Activated CD8-positive, alpha-beta memory T cell treated with anti-CD3 and anti-CD28 coated beads, Interleukin-2, amount 50 U/mL, for 1 hour (primary cell): ENCODE results near the gene FIGNL1.
A peak's percentile ranks its signal among the peaks of the same experiment; 100 is the strongest.

Experiments
- DNase-seq: peaks from one replicate; pipeline ENCODE4 v3.0.0-alpha.2; 2020; ENCODE audit errors: extremely low read depth

FIGNL1 gene

GRCh38 chr7:50427518-50427917 lies 22.6 kb downstream of the FIGNL1 start:
- DNase-seq: no peak

DNA sequence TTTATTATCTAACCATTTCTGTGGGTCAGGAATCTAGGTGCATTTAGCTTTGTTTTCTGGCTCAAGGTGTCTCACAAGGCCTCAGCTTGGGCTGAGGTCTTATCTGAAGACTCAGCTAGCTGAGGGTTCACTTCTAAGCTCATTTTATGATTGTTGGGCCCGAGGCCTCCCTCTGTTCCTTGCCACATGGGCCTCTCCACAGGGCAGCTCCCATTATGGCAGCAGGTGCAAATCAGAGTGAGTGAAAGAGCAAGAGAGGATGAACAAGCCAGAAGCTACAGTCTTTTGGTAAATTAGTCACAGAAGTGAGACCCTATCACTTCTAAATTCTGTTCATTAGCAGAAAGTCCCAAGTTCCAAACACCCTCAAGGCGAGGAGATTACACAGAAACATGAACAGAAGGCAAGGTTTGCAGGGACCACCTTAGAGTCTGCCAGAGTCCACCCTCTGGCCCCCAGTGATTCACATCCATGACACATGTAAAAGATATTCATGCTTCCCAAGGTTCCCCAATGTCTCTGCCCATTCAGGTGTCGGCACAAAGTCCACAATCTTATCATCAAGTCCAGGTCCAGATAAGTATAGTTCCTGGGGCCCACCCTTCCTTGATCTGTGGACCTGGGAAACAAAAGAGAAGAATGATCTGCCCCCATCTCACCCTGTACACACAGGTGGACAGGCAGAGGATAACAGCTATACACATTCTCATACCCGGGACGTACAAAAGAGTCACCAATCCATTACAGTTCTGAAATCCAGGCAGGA lies 23.7 kb downstream of the FIGNL1 start:
- no peak for DNase-seq

- no peak for DNase-seq
These were observed 24.8 kb downstream of the FIGNL1 start for GRCh38 chr7:50425318-50425717.

DNA sequence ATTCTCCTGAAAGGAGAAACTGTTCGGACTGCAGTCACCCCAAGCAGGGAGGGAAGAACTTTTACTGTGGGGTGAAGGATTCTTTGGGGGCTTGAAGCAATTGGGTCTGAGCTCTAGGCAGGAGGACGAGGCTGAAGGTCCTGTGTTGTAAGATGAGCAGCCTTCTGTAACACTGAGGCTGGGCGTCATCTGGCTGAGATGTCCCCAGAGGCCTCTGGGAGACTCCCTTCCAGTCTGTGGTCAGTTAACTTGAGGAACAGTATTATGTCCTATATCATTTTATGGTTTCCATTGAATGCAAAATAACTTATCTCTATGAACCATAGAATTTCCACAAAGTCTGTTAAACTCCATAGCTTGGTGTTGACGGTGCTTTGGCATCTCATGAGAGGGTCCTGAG lies 26.3 kb downstream of the FIGNL1 start:
- DNase-seq: no peak

DNA sequence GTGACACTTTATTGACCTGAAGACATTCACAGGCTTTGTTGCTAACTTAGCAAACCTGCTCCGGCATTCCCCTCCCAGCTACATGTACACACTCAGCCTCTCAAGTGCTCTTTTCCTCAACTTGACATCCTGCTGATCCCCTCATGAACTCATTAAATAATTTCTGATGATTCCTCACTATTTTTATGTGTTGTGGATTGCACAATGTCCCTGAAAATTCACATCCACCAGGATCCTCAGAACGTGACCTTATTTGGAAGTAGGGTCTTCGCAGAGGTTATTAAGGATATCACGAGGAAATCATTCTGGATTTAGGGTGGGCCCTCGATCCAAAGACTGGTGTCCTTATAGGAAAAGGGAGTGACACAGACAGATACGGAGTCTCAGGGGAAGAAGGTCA lies 27.3 kb downstream of the FIGNL1 start:
- DNase-seq: no peak

DNA sequence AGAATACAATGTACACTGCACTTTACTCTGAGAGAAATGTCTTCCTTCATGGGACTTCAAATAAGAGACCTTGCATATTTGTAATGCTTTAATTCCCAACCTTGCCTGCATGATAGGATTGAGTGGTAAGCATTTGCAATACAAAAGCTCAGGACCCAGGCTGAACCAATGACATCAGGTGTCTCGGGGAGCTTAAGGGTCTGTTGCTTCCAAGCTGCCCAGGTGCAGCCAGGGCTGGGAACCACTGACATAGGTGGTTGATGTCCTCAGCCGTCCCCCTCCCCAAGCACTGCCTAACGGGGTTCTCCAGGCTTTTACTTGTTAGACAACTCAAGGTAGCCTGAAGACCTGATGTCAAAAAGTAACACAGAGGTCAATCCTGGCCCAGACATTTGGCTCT lies 29.1 kb downstream of the FIGNL1 start:
- DNase-seq: no peak

DNA sequence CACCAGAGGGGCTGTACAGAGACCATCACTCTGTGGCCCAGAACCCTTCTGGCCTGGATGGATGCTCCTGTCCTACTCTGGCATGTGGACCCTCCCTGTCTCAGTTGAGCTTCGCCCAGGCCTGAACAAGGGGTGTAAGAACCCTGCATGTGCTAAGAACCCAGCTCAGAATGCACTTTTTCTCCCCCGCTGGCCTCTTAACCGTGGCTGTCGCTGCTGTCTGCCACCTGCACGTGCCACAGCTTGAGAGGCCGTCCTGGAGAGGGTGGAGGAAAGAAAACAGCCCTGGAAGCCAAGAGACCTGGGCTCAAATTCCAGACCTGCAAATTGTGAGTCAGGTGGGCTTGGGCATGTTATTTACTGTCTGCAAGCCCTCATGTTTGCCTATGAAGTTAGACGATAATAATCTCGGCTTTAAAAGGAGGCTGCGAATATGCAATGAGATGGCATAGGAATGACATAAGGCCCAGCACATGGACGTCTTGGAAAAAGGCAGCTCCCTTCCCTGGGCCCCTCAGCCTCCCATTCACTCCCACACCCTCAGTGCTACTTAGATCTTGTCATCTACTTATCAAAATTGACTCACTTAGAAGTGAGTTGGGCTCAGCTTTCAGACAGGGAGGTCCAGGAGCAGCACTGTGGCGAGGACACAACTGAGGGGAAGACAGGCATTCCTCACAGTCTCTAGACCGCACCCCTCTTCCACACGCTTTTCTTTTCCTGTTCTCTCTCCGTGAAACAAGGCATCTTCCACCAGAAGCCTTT lies 31.4 kb downstream of the FIGNL1 start:
- DNase-seq: no peak

GRCh38 chr7:50418086-50418515 lies 32.0 kb downstream of the FIGNL1 start:
- peak; percentile 24 for DNase-seq

GRCh38 chr7:50416527-50417182 lies 33.5 kb downstream of the FIGNL1 start:
- no peak for DNase-seq

DNA sequence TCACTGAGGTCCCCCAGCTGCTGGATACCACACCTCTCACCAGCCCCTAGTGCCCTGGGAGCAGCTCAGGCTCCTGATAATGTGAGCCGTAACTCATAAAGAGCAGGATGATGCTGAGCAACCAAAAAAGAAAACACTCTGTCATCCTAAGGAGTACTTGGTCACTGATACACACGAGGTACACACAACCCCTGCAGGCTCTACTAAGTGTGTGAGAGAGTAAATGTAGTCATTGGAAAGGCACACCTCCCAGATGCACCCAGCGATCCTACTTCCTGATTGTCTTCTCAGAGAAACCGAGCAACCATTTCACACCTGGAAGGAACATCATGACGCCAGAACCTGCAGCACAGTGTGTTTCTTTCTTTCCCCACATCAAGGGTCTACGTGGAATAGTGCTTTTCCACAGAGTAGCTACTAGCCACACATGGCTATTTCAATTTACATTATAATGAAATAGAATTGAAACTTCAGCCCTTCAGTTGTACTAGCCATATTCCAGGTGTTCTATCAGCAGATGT lies 34.2 kb downstream of the FIGNL1 start:
- no peak for DNase-seq

DNA sequence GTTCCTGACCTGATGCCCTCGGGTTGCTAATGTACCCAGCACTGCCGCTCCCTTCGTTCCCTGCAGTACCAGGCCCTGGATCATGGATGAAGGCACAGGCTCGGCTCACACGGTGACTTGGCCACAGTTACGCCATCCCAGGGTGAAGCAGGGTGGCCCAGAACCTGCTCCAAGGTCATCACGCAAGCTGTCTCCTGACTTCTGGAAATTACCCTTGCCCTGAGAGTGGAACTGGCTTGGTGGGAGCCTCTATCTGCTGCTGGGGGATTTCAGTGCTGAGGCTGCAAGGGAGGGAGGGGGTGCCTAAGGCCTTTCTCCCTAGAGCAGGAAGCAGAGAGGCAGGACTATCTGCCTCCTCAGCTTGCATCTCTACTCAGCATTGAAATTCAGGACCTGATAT lies 36.6 kb downstream of the FIGNL1 start:
- DNase-seq: no peak

DNA sequence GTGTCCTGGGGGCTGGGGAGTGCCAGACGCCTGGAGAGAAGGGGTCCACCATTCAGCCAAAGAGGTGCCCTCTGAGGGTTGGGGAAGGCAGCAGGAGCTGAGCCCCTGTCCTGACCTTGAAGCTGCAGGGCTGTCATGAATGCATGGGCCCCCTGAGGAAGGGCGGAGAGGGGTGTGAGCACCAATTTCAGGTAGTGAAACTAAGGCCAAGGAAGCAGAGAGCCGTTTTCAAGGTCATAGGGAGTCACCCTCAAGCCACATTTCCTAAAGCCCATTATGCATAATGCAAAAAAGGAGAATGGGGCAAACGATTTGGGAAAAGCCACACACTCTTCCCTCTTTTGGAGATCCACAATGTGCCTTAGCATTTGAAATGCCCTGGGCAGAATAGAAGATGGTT lies 37.2 kb downstream of the FIGNL1 start:
- no peak for DNase-seq

DNA sequence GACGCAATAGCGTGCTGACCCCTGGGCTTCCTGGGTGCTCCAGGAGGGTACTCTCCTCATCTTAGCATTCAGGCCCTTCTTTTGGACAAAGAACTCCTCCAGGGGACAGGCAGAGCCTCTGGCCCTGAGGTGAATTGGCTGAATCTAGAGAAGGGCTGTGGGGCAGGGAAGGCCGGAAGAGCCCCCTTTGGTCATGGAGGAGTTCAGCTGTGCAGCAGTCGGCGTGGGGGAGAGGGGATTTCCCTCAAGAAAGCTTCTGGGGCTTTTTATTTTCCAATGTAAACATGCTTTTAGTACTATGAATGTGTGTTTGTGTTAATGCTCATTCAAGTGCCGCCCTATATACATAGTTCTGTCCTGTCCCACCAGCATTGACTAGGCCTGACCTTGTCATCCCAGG lies 38.8 kb downstream of the FIGNL1 start:
- no peak for DNase-seq

DNA sequence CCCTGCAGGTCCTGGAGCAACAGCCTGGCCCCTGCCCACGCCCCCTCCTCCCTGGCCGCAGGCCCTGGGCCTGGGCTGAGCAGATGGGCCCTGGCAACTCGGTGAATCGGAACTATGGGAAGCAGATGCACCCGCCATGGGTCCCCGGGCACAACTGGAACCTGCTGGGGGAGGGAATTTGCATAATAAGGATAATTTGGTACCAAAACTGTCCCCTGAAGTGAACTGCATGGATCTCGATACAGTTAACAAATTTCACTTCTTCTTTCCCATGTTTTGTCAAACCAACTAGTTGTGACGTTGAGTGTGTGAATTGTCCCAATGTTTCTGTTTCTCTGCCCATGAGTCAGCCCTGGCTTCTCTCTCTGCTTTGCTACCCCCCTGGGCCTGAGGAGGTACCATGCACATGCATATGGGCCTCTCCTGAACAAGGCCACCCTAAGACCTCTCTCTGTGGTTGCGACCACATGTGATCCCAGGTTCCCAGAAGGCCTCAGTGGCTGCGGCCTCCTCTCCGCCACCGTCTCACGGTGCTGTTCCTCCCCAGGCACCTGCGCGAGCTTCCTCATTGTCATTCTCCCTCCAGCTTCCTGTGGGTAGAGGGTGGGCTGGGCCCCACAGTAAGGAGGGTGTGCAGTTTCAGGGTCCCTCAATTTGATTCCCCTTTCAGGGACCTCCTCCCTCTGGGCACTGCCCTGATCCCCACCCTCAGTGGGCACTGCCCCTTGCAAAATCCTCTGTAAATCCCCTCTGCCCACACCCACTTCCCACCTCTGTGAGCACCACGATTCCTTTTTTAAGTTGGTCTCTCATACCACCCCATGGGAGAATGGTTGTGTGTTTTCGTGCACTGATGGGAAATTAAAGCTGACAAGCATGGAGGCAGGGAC lies 40.0 kb downstream of the FIGNL1 start:
- DNase-seq: no peak

DNA sequence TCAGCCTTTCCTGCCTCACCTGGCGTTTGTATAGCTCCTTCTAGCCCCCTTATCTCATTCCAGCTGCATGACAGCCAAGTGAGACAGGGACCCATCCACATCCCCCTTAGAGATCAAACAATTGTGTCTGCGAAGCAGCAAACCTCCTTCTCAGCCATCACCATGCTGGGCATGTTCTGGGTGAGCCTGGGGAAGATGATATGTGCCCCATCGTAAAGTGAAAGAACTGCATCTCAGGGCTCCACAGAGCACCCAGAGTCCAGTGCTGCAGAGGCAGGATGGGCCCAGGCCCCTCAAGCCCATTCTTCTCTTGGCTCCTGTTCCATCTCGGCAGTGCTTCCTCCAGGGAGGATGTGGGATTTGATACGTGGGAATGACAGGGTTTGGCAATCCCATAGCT lies 43.2 kb downstream of the FIGNL1 start:
- DNase-seq: no peak

- DNase-seq: no peak
These were observed 44.9 kb downstream of the FIGNL1 start for GRCh38 chr7:50405221-50405620.

DNA sequence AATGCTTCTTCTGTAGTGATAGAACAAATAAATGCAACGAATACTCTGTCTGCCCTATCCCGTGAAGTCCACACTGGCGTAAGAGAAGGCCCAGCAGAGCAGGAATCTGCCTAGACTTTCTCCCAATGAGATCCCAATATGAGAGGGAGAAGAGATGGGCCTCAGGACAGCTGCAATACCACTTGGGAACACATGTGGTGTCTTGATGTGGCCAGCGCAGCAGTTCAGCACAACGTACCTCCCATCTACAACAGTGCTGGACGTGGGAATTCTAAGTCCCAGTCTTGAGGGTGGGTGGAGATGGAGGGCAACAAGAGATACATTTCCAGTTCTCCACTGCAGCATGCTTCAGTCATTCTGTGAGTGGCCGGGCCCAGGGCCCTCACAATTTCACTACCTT lies 45.8 kb downstream of the FIGNL1 start:
- DNase-seq: no peak

DNA sequence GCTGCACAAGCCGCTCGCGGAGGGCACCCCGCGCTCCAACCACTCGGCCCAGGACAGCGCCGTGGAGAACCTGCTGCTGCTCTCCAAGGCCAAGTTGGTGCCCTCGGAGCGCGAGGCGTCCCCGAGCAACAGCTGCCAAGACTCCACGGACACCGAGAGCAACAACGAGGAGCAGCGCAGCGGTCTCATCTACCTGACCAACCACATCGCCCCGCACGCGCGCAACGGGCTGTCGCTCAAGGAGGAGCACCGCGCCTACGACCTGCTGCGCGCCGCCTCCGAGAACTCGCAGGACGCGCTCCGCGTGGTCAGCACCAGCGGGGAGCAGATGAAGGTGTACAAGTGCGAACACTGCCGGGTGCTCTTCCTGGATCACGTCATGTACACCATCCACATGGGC lies 50.0 kb downstream of the FIGNL1 start:
- DNase-seq: no peak

- DNase-seq: no peak
These were observed 50.5 kb downstream of the FIGNL1 start for GRCh38 chr7:50399635-50400034.

GRCh38 chr7:50399206-50399605 lies 50.9 kb downstream of the FIGNL1 start:
- no peak for DNase-seq

- no peak for DNase-seq
These were observed 52.2 kb downstream of the FIGNL1 start for GRCh38 chr7:50397971-50398324.
